HepG2 (cell line): ENCODE results near the gene TUBG2.

ENCODE experiments used
- HIVEP1 ChIP-seq: sonication (generic); formaldehyde crosslinking; IDR thresholded peaks from 2 replicates; pipeline ENCODE4 v1.4.0; 2020; ENCODE audit warnings: mild to moderate bottlenecking, missing genetic modification reagents
- NFIC ChIP-seq: IDR thresholded peaks from 2 replicates; pipeline ENCODE4 v1.6.1; 2012; ENCODE audit warnings: mild to moderate bottlenecking, low read length, inconsistent platforms
- NR2F6 ChIP-seq, 2 experiments: IDR thresholded peaks; 2 replicates each; pipeline ENCODE4 v1.6.1; 2016; ENCODE audit warnings: antibody characterized with exemption in 1 of 2, mild to moderate bottlenecking in 1 of 2
- SALL2 ChIP-seq: sonication (generic); formaldehyde crosslinking; IDR thresholded peaks from 2 replicates; pipeline ENCODE4 v1.8.1; 2023; ENCODE audit warnings: mild to moderate bottlenecking, missing genetic modification reagents, inconsistent platforms
- SP2 ChIP-seq: sonication (generic); formaldehyde crosslinking; IDR thresholded peaks from 2 replicates; pipeline ENCODE4 v1.5.1; 2020; ENCODE audit warnings: mild to moderate bottlenecking, missing genetic modification reagents
- ZNF274 ChIP-seq: sonication (generic); formaldehyde crosslinking; IDR thresholded peaks from 2 replicates; pipeline ENCODE4 v1.5.1; 2020; ENCODE audit warnings: mild to moderate bottlenecking, missing genetic modification reagents
- ZNF660 ChIP-seq: sonication (generic); formaldehyde crosslinking; IDR thresholded peaks from 2 replicates; pipeline ENCODE4 v1.5.1; 2020; ENCODE audit warnings: mild to moderate bottlenecking, low read depth, missing genetic modification reagents, borderline replicate concordance
- TF ChIP-seq, protein P1 (sequence below): sonication (generic); formaldehyde crosslinking; IDR thresholded peaks from 2 replicates; pipeline ENCODE4 v1.5.0; 2020; ENCODE audit warnings: mild to moderate bottlenecking, missing genetic modification reagents, moderate library complexity
- TF ChIP-seq, protein P2 (sequence below): sonication (generic); formaldehyde crosslinking; IDR thresholded peaks from 2 replicates; pipeline ENCODE4 v1.5.1; 2020; ENCODE audit warnings: mild to moderate bottlenecking, missing genetic modification reagents, moderate library complexity
- TF ChIP-seq, protein P3 (sequence below): fragments of 450-650 bp; IDR thresholded peaks from 2 replicates; pipeline ENCODE4 v1.6.1; 2017; ENCODE audit warnings: mild to moderate bottlenecking
- TF ChIP-seq, protein P4 (sequence below), 2 experiments: IDR thresholded peaks; 2 replicates each; pipeline ENCODE4 v1.6.1; 2011 to 2012; ENCODE audit warnings: low read length in 2 of 2, borderline replicate concordance in 1 of 2, low read depth in 1 of 2, mild to moderate bottlenecking in 1 of 2, moderate library complexity in 1 of 2
- TF ChIP-seq, protein P5 (sequence below): sonication (generic); formaldehyde crosslinking; IDR thresholded peaks from 2 replicates; pipeline ENCODE4 v1.4.0; 2020; ENCODE audit warnings: missing genetic modification reagents

DNA sequence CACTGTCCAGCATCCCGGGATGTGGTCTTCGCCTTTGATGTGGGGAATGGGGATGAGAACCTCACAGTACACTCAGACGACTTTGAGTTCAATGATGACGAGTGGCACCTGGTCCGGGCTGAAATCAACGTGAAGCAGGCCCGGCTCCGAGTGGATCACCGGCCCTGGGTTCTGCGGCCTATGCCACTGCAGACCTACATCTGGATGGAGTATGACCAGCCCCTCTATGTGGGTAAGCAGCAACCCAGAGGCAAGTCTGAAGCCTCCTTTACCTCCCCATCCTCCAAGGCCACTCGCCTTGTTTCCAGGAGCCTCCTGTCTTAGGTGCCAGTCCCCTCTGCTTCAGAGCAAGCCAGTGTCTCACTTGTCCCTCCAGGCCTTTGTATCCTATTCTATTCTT is 33.4 kb downstream of the TUBG2 start:
- TF ChIP-seq, protein P1, sequence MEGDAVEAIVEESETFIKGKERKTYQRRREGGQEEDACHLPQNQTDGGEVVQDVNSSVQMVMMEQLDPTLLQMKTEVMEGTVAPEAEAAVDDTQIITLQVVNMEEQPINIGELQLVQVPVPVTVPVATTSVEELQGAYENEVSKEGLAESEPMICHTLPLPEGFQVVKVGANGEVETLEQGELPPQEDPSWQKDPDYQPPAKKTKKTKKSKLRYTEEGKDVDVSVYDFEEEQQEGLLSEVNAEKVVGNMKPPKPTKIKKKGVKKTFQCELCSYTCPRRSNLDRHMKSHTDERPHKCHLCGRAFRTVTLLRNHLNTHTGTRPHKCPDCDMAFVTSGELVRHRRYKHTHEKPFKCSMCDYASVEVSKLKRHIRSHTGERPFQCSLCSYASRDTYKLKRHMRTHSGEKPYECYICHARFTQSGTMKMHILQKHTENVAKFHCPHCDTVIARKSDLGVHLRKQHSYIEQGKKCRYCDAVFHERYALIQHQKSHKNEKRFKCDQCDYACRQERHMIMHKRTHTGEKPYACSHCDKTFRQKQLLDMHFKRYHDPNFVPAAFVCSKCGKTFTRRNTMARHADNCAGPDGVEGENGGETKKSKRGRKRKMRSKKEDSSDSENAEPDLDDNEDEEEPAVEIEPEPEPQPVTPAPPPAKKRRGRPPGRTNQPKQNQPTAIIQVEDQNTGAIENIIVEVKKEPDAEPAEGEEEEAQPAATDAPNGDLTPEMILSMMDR (CRISPR knock-in tag): no peak
- TF ChIP-seq HIVEP1: no peak
- TF ChIP-seq NFIC: no peak
- TF ChIP-seq, protein P2, sequence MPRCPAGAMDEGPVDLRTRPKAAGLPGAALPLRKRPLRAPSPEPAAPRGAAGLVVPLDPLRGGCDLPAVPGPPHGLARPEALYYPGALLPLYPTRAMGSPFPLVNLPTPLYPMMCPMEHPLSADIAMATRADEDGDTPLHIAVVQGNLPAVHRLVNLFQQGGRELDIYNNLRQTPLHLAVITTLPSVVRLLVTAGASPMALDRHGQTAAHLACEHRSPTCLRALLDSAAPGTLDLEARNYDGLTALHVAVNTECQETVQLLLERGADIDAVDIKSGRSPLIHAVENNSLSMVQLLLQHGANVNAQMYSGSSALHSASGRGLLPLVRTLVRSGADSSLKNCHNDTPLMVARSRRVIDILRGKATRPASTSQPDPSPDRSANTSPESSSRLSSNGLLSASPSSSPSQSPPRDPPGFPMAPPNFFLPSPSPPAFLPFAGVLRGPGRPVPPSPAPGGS: no peak
- TF ChIP-seq SP2: no peak
- TF ChIP-seq, protein P3, sequence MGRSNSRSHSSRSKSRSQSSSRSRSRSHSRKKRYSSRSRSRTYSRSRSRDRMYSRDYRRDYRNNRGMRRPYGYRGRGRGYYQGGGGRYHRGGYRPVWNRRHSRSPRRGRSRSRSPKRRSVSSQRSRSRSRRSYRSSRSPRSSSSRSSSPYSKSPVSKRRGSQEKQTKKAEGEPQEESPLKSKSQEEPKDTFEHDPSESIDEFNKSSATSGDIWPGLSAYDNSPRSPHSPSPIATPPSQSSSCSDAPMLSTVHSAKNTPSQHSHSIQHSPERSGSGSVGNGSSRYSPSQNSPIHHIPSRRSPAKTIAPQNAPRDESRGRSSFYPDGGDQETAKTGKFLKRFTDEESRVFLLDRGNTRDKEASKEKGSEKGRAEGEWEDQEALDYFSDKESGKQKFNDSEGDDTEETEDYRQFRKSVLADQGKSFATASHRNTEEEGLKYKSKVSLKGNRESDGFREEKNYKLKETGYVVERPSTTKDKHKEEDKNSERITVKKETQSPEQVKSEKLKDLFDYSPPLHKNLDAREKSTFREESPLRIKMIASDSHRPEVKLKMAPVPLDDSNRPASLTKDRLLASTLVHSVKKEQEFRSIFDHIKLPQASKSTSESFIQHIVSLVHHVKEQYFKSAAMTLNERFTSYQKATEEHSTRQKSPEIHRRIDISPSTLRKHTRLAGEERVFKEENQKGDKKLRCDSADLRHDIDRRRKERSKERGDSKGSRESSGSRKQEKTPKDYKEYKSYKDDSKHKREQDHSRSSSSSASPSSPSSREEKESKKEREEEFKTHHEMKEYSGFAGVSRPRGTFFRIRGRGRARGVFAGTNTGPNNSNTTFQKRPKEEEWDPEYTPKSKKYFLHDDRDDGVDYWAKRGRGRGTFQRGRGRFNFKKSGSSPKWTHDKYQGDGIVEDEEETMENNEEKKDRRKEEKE: no peak
- no peak for TF ChIP-seq ZNF660 (CRISPR knock-in tag)
- TF ChIP-seq, protein P4, sequence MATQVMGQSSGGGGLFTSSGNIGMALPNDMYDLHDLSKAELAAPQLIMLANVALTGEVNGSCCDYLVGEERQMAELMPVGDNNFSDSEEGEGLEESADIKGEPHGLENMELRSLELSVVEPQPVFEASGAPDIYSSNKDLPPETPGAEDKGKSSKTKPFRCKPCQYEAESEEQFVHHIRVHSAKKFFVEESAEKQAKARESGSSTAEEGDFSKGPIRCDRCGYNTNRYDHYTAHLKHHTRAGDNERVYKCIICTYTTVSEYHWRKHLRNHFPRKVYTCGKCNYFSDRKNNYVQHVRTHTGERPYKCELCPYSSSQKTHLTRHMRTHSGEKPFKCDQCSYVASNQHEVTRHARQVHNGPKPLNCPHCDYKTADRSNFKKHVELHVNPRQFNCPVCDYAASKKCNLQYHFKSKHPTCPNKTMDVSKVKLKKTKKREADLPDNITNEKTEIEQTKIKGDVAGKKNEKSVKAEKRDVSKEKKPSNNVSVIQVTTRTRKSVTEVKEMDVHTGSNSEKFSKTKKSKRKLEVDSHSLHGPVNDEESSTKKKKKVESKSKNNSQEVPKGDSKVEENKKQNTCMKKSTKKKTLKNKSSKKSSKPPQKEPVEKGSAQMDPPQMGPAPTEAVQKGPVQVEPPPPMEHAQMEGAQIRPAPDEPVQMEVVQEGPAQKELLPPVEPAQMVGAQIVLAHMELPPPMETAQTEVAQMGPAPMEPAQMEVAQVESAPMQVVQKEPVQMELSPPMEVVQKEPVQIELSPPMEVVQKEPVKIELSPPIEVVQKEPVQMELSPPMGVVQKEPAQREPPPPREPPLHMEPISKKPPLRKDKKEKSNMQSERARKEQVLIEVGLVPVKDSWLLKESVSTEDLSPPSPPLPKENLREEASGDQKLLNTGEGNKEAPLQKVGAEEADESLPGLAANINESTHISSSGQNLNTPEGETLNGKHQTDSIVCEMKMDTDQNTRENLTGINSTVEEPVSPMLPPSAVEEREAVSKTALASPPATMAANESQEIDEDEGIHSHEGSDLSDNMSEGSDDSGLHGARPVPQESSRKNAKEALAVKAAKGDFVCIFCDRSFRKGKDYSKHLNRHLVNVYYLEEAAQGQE (IDR thresholded peaks at IDR 0.05; ENCODE audit: borderline replicate concordance in 1 of 2, low read depth in 1 of 2, low read length in 2 of 2): no peak
- TF ChIP-seq, protein P5, sequence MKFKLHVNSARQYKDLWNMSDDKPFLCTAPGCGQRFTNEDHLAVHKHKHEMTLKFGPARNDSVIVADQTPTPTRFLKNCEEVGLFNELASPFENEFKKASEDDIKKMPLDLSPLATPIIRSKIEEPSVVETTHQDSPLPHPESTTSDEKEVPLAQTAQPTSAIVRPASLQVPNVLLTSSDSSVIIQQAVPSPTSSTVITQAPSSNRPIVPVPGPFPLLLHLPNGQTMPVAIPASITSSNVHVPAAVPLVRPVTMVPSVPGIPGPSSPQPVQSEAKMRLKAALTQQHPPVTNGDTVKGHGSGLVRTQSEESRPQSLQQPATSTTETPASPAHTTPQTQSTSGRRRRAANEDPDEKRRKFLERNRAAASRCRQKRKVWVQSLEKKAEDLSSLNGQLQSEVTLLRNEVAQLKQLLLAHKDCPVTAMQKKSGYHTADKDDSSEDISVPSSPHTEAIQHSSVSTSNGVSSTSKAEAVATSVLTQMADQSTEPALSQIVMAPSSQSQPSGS (CRISPR knock-in tag): no peak
- TF ChIP-seq ZNF274 (CRISPR knock-in tag): no peak
- TF ChIP-seq NR2F6 (IDR thresholded peaks at IDR 0.05): no peak
- TF ChIP-seq NR2F6 (CRISPR knock-in tag; IDR thresholded peaks at IDR 0.05): no peak
- no peak for TF ChIP-seq SALL2 (CRISPR knock-in tag)
